Gastroesophageal sphincter (tissue), 3 donors: ENCODE data around the gene JAK2.

ENCODE experiments used
- CTCF ChIP-seq, 4 experiments: fragments of 200-600 bp in 2 of 4; fragments of 450-650 bp in 2 of 4; sonication (generic) in 1 of 4; IDR thresholded peaks; one replicate each; pipeline ENCODE4 v1.5.1; 2017 to 2019; ENCODE audit warnings: antibody characterized with exemption in 4 of 4, mild to moderate bottlenecking in 2 of 4, moderate library complexity in 2 of 4
- POLR2A ChIP-seq, 2 donors: fragments of 450-650 bp; IDR thresholded peaks; one replicate each; pipeline ENCODE4 v1.6.1; 2017; ENCODE audit warnings: antibody characterized with exemption in 2 of 2, mild to moderate bottlenecking in 2 of 2, moderate library complexity in 1 of 2
- POLR2AphosphoS5 ChIP-seq: sonication (generic); formaldehyde crosslinking; IDR thresholded peaks from one replicate; pipeline ENCODE4 v1.6.1; 2017; ENCODE audit warnings: antibody characterized with exemption

GRCh38 chr9:5113994-5114748 is 129.1 kb downstream of the JAK2 start:
- TF ChIP-seq CTCF (IDR thresholded peaks at IDR 0.05) (no peak), POLR2AphosphoS5 (no peak), POLR2A (IDR thresholded peaks at IDR 0.05) (no peak)
